Renal cortical epithelial cell (primary cell): Measurements from ENCODE around the gene STX8. TPM values are rescaled to one million over a fixed set of nuclear protein-coding genes. Genes with fewer than 3 reads are reported as not detected.
"Not testable (repeated sequence)": the region's sequence is repeated elsewhere in the genome, so short reads cannot be mapped to it uniquely, and the experiment has no call there.

ENCODE experiments used
- DNase-seq: peaks from one replicate; pipeline ENCODE4 v3.0.0-alpha.2; 2011; ENCODE audit warnings: low read depth
- total RNA-seq: library from RNA; depleted of rRNA; stranded (reverse); fragments of >200 nt; gene quantifications from 2 replicates; pipeline ENCODE4 v1.2.3, GENCODE V29; 2014

The STX8 gene
- total RNA-seq, 1 donor from 2014 or later, result 76.6 TPM

GRCh38 chr17:9342225-9342624, 233.4 kb downstream of the STX8 start:
- DNase-seq, result no peak

- DNase-seq, result no peak
These were observed 235.7 kb downstream of the STX8 start for GRCh38 chr17:9339958-9340357.

- DNase-seq, result not testable (repeated sequence)
These were observed 236.1 kb downstream of the STX8 start for GRCh38 chr17:9339482-9339881.

GRCh38 chr17:9336817-9337216, 238.8 kb downstream of the STX8 start:
- DNase-seq, result no peak

GRCh38 chr17:9334536-9335446, 240.8 kb downstream of the STX8 start:
- peak; percentile 12 for DNase-seq

GRCh38 chr17:9332132-9332494, 243.5 kb downstream of the STX8 start:
- no peak for DNase-seq

- no peak for DNase-seq
These were observed 244.1 kb downstream of the STX8 start for GRCh38 chr17:9331279-9332131.

- no peak for DNase-seq
These were observed 244.9 kb downstream of the STX8 start for GRCh38 chr17:9330611-9331271.

- no peak for DNase-seq
These were observed 245.5 kb downstream of the STX8 start for GRCh38 chr17:9330141-9330540.

- DNase-seq, result no peak
These were observed 246.2 kb downstream of the STX8 start for GRCh38 chr17:9329251-9329921.

- no peak for DNase-seq
These were observed 250.8 kb downstream of the STX8 start for GRCh38 chr17:9324864-9325263.

GRCh38 chr17:9322326-9322725, 253.3 kb downstream of the STX8 start:
- DNase-seq, result no peak

- no peak for DNase-seq
These were observed 253.7 kb downstream of the STX8 start for GRCh38 chr17:9321890-9322289.

- no peak for DNase-seq
These were observed 260.3 kb downstream of the STX8 start for GRCh38 chr17:9315360-9315759.

- no peak for DNase-seq
These were observed 262.3 kb downstream of the STX8 start for GRCh38 chr17:9313346-9313745.

- no peak for DNase-seq
These were observed 266.4 kb downstream of the STX8 start for GRCh38 chr17:9309216-9309615.

GRCh38 chr17:9308069-9308468, 267.6 kb downstream of the STX8 start:
- peak; percentile 21 for DNase-seq

GRCh38 chr17:9307313-9307998, 268.2 kb downstream of the STX8 start:
- DNase-seq, result no peak

- DNase-seq, result peak; percentile 21
These were observed 269.5 kb downstream of the STX8 start for GRCh38 chr17:9306086-9306485.

- DNase-seq, result no peak
These were observed 275.9 kb downstream of the STX8 start for GRCh38 chr17:9299695-9300094.

- DNase-seq, result no peak
These were observed 276.8 kb downstream of the STX8 start for GRCh38 chr17:9298776-9299295.
